Anterior cingulate cortex (tissue), 58 donors: ENCODE measurements around the gene HLA-B.

Experiments used
- DNase-seq, 58 donors: peaks; one replicate each; lab custom pipeline; 2025; lab: John Stamatoyannopoulos, UW

The HLA-B gene

GRCh38 chr6:31309641-31310040 lies 47.3 kb downstream of the HLA-B start:
- no peak for DNase-seq

- DNase-seq, result no peak
These were observed 48.2 kb downstream of the HLA-B start for GRCh38 chr6:31308845-31309175.

GRCh38 chr6:31308050-31308844 lies 48.7 kb downstream of the HLA-B start:
- no peak for DNase-seq

- no peak for DNase-seq
These were observed 49.3 kb downstream of the HLA-B start for GRCh38 chr6:31307669-31308049.

GRCh38 chr6:31305703-31306219 lies 51.2 kb downstream of the HLA-B start:
- no peak for DNase-seq

- no peak for DNase-seq
These were observed 52.3 kb downstream of the HLA-B start for GRCh38 chr6:31304683-31305082.
